Stomach (tissue), 4 donors: ENCODE results near the gene PCDHB12.
"Not testable (repeated sequence)": the region's sequence is repeated elsewhere in the genome, so short reads cannot be mapped to it uniquely, and the experiment has no call there.

ENCODE experiments used
- CTCF ChIP-seq, 7 experiments: fragments of 450-650 bp in 4 of 7; fragments of 200-600 bp in 3 of 7; sonication (generic) in 3 of 7; IDR thresholded peaks; one replicate each; pipeline ENCODE4 v1.5.1; 2016 to 2019; ENCODE audit warnings: antibody characterized with exemption in 7 of 7, control low read depth in 2 of 7, mild to moderate bottlenecking in 1 of 7
- EP300 ChIP-seq: sonication (generic); formaldehyde crosslinking; IDR thresholded peaks from one replicate; pipeline ENCODE4 v1.6.1; 2017; ENCODE audit warnings: antibody characterized with exemption
- POLR2A ChIP-seq, 4 donors: fragments of 450-650 bp; IDR thresholded peaks; one replicate each; pipeline ENCODE4 v1.6.1; 2016; ENCODE audit warnings: antibody characterized with exemption in 4 of 4, control low read depth in 2 of 4, mild to moderate bottlenecking in 1 of 4, moderate library complexity in 1 of 4
- POLR2AphosphoS5 ChIP-seq, 3 donors: sonication (generic); formaldehyde crosslinking; IDR thresholded peaks; one replicate each; pipeline ENCODE4 v1.6.1; 2016; ENCODE audit warnings: antibody characterized with exemption in 3 of 3

- TF ChIP-seq POLR2A (IDR thresholded peaks at IDR 0.05); CTCF (IDR thresholded peaks at IDR 0.05); EP300; POLR2AphosphoS5 (IDR thresholded peaks at IDR 0.05): not testable (repeated sequence)
Measured at GRCh38 chr5:141201646-141202045, 6.9 kb upstream of the PCDHB12 start.
